Body of pancreas (tissue), 4 donors: ENCODE results near the gene HLF.

Source experiments
- POLR2A ChIP-seq, 3 donors: fragments of 450-650 bp; IDR thresholded peaks; one replicate each; pipeline ENCODE4 v1.6.1; 2016; ENCODE audit warnings: antibody characterized with exemption in 3 of 3, mild to moderate bottlenecking in 2 of 3
- TF ChIP-seq, protein P1 (sequence below), 7 experiments: fragments of 450-650 bp in 4 of 7; fragments of 200-600 bp in 3 of 7; sonication (generic) in 3 of 7; IDR thresholded peaks; one replicate each; pipeline ENCODE4 v1.5.1; 2016 to 2019; ENCODE audit warnings: antibody characterized with exemption in 7 of 7

DNA sequence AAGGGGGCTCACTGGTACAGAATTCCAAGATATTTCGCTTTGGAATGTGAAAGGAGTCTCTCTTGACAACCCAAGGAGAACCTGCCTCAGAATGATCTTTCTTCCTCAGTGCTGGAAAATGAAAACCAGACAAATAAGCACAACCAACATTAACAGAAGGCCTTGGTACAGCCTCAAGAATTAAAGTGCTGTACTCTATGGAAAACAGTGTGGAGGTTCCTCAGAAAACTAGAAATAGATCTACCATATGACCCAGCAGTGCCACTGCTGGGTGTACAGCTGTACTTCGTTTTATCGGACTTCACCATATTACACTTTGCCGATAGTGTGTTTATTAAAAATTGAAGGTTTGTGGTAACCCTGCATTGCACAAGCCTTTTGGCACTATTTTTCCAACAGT is 25.2 kb downstream of the HLF start:
- TF ChIP-seq POLR2A (IDR thresholded peaks at IDR 0.05) = no peak
- TF ChIP-seq, protein P1, sequence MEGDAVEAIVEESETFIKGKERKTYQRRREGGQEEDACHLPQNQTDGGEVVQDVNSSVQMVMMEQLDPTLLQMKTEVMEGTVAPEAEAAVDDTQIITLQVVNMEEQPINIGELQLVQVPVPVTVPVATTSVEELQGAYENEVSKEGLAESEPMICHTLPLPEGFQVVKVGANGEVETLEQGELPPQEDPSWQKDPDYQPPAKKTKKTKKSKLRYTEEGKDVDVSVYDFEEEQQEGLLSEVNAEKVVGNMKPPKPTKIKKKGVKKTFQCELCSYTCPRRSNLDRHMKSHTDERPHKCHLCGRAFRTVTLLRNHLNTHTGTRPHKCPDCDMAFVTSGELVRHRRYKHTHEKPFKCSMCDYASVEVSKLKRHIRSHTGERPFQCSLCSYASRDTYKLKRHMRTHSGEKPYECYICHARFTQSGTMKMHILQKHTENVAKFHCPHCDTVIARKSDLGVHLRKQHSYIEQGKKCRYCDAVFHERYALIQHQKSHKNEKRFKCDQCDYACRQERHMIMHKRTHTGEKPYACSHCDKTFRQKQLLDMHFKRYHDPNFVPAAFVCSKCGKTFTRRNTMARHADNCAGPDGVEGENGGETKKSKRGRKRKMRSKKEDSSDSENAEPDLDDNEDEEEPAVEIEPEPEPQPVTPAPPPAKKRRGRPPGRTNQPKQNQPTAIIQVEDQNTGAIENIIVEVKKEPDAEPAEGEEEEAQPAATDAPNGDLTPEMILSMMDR (IDR thresholded peaks at IDR 0.05) = no peak
